Caco-2 (cell line): ENCODE results near the gene HIF1A. TPM values are rescaled to one million over a fixed set of nuclear protein-coding genes. Genes with fewer than 3 reads are reported as not detected.
"Not testable (repeated sequence)": the region's sequence is repeated elsewhere in the genome, so short reads cannot be mapped to it uniquely, and the experiment has no call there.

Source experiments
- BruUV-seq: library from RNA; stranded (reverse); fragments of 400-500 nt; replicated peaks from 2 replicates; lab custom pipeline; 2021; lab: Mats Ljungman, UMichigan
- CTCF ChIA-PET: fragments of 300-600 bp; sonication (Branson Sonifier 250); formaldehyde crosslinking; loops from one replicate; lab custom pipeline; 2022; ENCODE audit warnings: antibody characterized with exemption; lab: Charles Lee
- POLR2A ChIA-PET: fragments of 300-600 bp; sonication (Branson Sonifier 250); formaldehyde crosslinking; loops from one replicate; lab custom pipeline; 2022; ENCODE audit warnings: antibody characterized with exemption; lab: Charles Lee
- DNase-seq, 2 experiments: peaks; one replicate each; pipeline versions ENCODE4 v3.0.0 to v3.0.0-alpha.2; 2020 to 2022
- H3K27me3 ChIP-seq: replicated peaks from 2 replicates; pipeline ENCODE4 v1.6.0; 2011; ENCODE audit warnings: low read length; ENCODE audit not compliant: control insufficient read depth, insufficient read depth
- H3K36me3 ChIP-seq: 2 replicates; pipeline ENCODE4 v1.5.1; 2011; ENCODE audit warnings: low read length; ENCODE audit not compliant: control insufficient read depth, insufficient read depth
- H3K4me1 ChIP-seq: fragments of 250-450 bp; sonication (Bioruptor Pico); 2 replicates; pipeline ENCODE4 v1.5.1; 2020; ENCODE audit warnings: mild to moderate bottlenecking
- H3K4me3 ChIP-seq: 2 replicates; pipeline ENCODE4 v1.5.1; 2011; ENCODE audit warnings: low read depth, mild to moderate bottlenecking, control low read depth, low read length
- H3K9me3 ChIP-seq: fragments of 250-450 bp; sonication (Bioruptor Pico); 2 replicates; pipeline ENCODE4 v1.5.1; 2020; ENCODE audit warnings: mild to moderate bottlenecking, moderate library complexity
- H3K27ac Mint-ChIP-seq: one replicate; pipeline ENCODE4 v1.8.0; 2022; ENCODE audit warnings: mixed read lengths; ENCODE audit not compliant: unreplicated experiment
- H3K27me3 Mint-ChIP-seq: one replicate; pipeline ENCODE4 v1.8.0; 2022; ENCODE audit warnings: mixed read lengths; ENCODE audit not compliant: insufficient read depth, unreplicated experiment
- H3K36me3 Mint-ChIP-seq: one replicate; pipeline ENCODE4 v1.8.0; 2022; ENCODE audit warnings: mild to moderate bottlenecking, mixed read lengths; ENCODE audit not compliant: insufficient read depth, unreplicated experiment
- H3K4me1 Mint-ChIP-seq: one replicate; pipeline ENCODE4 v1.8.0; 2022; ENCODE audit warnings: low read depth, mixed read lengths; ENCODE audit not compliant: unreplicated experiment
- H3K4me3 Mint-ChIP-seq: one replicate; pipeline ENCODE4 v1.8.0; 2022; ENCODE audit warnings: mild to moderate bottlenecking, moderate library complexity, mixed read lengths; ENCODE audit not compliant: unreplicated experiment
- H3K9me3 Mint-ChIP-seq: one replicate; pipeline ENCODE4 v1.8.0; 2022; ENCODE audit warnings: mixed read lengths; ENCODE audit not compliant: unreplicated experiment
- CTCF ChIP-seq, 2 experiments: fragments of 200-600 bp in 1 of 2; IDR thresholded peaks; 1 replicate in 1 of 2; 2 replicates in 1 of 2; pipeline versions ENCODE4 v1.5.1 to v1.8.0; 2011 to 2022; ENCODE audit warnings: antibody characterized with exemption in 1 of 2, control low read depth in 1 of 2, inconsistent platforms in 1 of 2, low read depth in 1 of 2, low read length in 1 of 2, mild to moderate bottlenecking in 1 of 2, moderate library complexity in 1 of 2; ENCODE audit not compliant: insufficient read depth in 1 of 2, severe bottlenecking in 1 of 2, unreplicated experiment in 1 of 2
- intact Hi-C: fragments of 100-400 bp; cut with micrococcal nuclease; formaldehyde crosslinking; loops from one replicate; pipeline ENCODE4 v1.10.0; 2022; ENCODE audit not compliant: unreplicated experiment
- total RNA-seq: library from RNA; stranded (reverse); gene quantifications from 2 replicates; pipeline ENCODE4 v1.2.3, GENCODE V29; 2022

Gene HIF1A
- total RNA-seq, 1 experiment from 2014 or later, result 127 TPM

GRCh38 chr14:61654026-61654425 is 41.3 kb upstream of the HIF1A start:
- no peaks in the 10 kb centered on the region for H3K4me1 ChIP-seq
- no peaks in the 10 kb centered on the region for H3K9me3 ChIP-seq
- peaks cover 3% of the 10 kb centered on the region for H3K27me3 Mint-ChIP-seq
- H3K36me3 Mint-ChIP-seq, result no peaks in the 10 kb centered on the region
- H3K27me3 ChIP-seq, result no peaks in the 10 kb centered on the region
- no peak overlapping the region for H3K4me3 Mint-ChIP-seq
- H3K27ac Mint-ChIP-seq, result no peak overlapping the region
- no peak for TF ChIP-seq CTCF (IDR thresholded peaks at IDR 0.05; ENCODE audit: insufficient read depth in 1 of 2, low read depth in 1 of 2, low read length in 1 of 2, severe bottlenecking in 1 of 2, unreplicated experiment in 1 of 2)
- intact Hi-C loops, result no loop called here
- H3K4me3 ChIP-seq, result no peak overlapping the region
- no peaks in the 10 kb centered on the region for H3K36me3 ChIP-seq
- no peaks in the 10 kb centered on the region for H3K9me3 Mint-ChIP-seq
- H3K4me1 Mint-ChIP-seq, result no peaks in the 10 kb centered on the region
- CTCF ChIA-PET, result no interaction called here
- no TSS peak for BruUV-seq
- POLR2A ChIA-PET, result no interaction called here
- no peak for DNase-seq

- ChIA-PET CTCF (no interaction called here), POLR2A (no interaction called here)
- intact Hi-C loops, result no loop called here
- Mint-ChIP-seq H3K27me3 (peaks cover 3% of the 10 kb centered on the region), H3K4me1 (no peaks in the 10 kb centered on the region), H3K4me3 (no peak overlapping the region), H3K27ac (no peak overlapping the region), H3K9me3 (no peaks in the 10 kb centered on the region), H3K36me3 (no peaks in the 10 kb centered on the region)
- H3K27me3 ChIP-seq, result no peaks in the 10 kb centered on the region
- DNase-seq, result no peak
- no peaks in the 10 kb centered on the region for H3K9me3 ChIP-seq
- H3K4me3 ChIP-seq, result no peak overlapping the region
- TF ChIP-seq CTCF (IDR thresholded peaks at IDR 0.05; ENCODE audit: insufficient read depth in 1 of 2, low read depth in 1 of 2, low read length in 1 of 2, severe bottlenecking in 1 of 2, unreplicated experiment in 1 of 2), result no peak
- BruUV-seq, result no TSS peak
- no peaks in the 10 kb centered on the region for H3K4me1 ChIP-seq
- no peaks in the 10 kb centered on the region for H3K36me3 ChIP-seq
These were observed 39.5 kb upstream of the HIF1A start for GRCh38 chr14:61655777-61656176.

- H3K36me3 ChIP-seq, result no peaks in the 10 kb centered on the region
- no peaks in the 10 kb centered on the region for H3K27me3 ChIP-seq
- DNase-seq, result no peak
- H3K36me3 Mint-ChIP-seq, result no peaks in the 10 kb centered on the region
- BruUV-seq, result no TSS peak
- H3K4me3 ChIP-seq, result no peak overlapping the region
- ChIA-PET POLR2A (no interaction called here), CTCF (no interaction called here)
- no peak overlapping the region for H3K27ac Mint-ChIP-seq
- no peaks in the 10 kb centered on the region for H3K9me3 ChIP-seq
- no peaks in the 10 kb centered on the region for H3K9me3 Mint-ChIP-seq
- TF ChIP-seq CTCF (IDR thresholded peaks at IDR 0.05; ENCODE audit: insufficient read depth in 1 of 2, low read depth in 1 of 2, low read length in 1 of 2, severe bottlenecking in 1 of 2, unreplicated experiment in 1 of 2), result no peak
- intact Hi-C loops, result no loop called here
- no peaks in the 10 kb centered on the region for H3K4me1 Mint-ChIP-seq
- no peaks in the 10 kb centered on the region for H3K4me1 ChIP-seq
- H3K27me3 Mint-ChIP-seq, result peaks cover 3% of the 10 kb centered on the region
- no peak overlapping the region for H3K4me3 Mint-ChIP-seq
These were observed 39.0 kb upstream of the HIF1A start for GRCh38 chr14:61656341-61656740.

- H3K36me3 Mint-ChIP-seq, H3K36me3 ChIP-seq, H3K4me1 ChIP-seq, H3K9me3 ChIP-seq, H3K4me3 Mint-ChIP-seq, H3K4me1 Mint-ChIP-seq, H3K9me3 Mint-ChIP-seq, BruUV-seq, intact Hi-C loops, CTCF ChIA-PET, DNase-seq, H3K27me3 ChIP-seq, H3K27ac Mint-ChIP-seq, POLR2A ChIA-PET, H3K4me3 ChIP-seq, H3K27me3 Mint-ChIP-seq: not testable (repeated sequence)
These were observed 37.2 kb upstream of the HIF1A start for GRCh38 chr14:61658111-61658510.
